B cell (primary cell): ENCODE results near the gene PRDX3.

Experiments
- EZH2 ChIP-seq: IDR thresholded peaks from 2 replicates; pipeline ENCODE4 v1.6.1; 2012; ENCODE audit warnings: borderline replicate concordance, low read depth, mild to moderate bottlenecking, moderate library complexity, low read length; ENCODE audit not compliant: insufficient read depth, poor library complexity, severe bottlenecking
- TF ChIP-seq, protein P1 (sequence below): fragments of 200-600 bp; IDR thresholded peaks from one replicate; pipeline ENCODE4 v1.8.0; 2022; ENCODE audit warnings: antibody characterized with exemption, mild to moderate bottlenecking

DNA sequence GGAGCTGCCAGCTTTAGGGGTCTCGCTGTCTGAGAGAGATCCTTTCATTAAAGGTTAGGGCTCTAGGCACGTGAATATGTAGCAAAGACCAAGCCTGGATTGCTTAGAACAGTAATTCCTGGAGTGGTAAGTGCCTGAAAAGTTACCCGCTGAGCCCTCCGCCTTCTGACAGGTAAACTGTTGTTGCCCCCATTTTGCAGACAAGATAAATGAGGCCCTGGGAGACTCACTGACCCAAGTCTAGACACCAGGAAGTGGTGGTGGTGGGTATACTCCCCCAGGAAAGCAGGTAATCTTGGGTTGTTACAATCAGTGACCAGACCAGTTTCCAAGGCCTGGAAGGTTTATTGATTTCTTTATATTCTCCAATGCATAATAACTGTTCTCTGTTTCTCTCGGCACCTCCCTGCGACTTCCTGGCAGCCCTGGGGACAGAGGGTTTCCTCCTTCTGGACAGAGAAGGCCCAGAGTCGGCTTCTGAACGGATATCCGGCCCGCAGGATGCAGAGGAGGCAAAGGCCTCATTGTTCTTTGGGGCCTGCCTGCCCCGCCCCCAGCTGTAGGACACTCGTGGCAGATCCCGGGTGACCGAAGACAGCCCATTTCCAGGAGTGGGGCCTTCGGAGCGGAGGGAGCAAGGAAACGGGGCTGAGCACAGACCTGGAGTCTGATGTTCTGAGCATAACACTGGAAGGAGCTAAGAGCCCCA, 27.4 kb upstream of the PRDX3 start:
- TF ChIP-seq, protein P1, sequence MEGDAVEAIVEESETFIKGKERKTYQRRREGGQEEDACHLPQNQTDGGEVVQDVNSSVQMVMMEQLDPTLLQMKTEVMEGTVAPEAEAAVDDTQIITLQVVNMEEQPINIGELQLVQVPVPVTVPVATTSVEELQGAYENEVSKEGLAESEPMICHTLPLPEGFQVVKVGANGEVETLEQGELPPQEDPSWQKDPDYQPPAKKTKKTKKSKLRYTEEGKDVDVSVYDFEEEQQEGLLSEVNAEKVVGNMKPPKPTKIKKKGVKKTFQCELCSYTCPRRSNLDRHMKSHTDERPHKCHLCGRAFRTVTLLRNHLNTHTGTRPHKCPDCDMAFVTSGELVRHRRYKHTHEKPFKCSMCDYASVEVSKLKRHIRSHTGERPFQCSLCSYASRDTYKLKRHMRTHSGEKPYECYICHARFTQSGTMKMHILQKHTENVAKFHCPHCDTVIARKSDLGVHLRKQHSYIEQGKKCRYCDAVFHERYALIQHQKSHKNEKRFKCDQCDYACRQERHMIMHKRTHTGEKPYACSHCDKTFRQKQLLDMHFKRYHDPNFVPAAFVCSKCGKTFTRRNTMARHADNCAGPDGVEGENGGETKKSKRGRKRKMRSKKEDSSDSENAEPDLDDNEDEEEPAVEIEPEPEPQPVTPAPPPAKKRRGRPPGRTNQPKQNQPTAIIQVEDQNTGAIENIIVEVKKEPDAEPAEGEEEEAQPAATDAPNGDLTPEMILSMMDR = no peak
- no peak for TF ChIP-seq EZH2
